Measurements from ENCODE around the gene TAC3.
"Not testable (repeated sequence)": the region's sequence is repeated elsewhere in the genome, so short reads cannot be mapped to it uniquely, and the experiment has no call there.

Gene TAC3

DNA sequence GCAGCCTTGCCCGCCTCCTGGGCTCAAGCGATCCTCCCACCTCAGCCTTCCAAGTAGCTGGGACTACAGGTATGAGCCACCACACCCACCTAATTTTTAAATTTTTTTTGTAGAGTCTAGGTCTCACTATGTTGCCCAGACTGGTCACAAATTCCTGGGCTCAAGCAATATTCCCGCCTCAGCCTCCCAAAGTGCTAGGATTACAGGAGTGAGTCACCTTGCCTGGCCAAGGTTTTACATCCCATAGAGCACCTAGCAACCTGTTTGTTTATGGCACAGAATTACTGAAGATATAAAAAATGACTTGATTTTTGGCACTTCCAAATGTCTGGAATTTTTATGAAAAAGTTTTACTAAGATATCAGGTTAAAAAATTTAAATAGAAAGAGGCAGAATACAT lies 17.1 kb upstream of the TAC3 start:
- TF ChIP-seq, protein P1, sequence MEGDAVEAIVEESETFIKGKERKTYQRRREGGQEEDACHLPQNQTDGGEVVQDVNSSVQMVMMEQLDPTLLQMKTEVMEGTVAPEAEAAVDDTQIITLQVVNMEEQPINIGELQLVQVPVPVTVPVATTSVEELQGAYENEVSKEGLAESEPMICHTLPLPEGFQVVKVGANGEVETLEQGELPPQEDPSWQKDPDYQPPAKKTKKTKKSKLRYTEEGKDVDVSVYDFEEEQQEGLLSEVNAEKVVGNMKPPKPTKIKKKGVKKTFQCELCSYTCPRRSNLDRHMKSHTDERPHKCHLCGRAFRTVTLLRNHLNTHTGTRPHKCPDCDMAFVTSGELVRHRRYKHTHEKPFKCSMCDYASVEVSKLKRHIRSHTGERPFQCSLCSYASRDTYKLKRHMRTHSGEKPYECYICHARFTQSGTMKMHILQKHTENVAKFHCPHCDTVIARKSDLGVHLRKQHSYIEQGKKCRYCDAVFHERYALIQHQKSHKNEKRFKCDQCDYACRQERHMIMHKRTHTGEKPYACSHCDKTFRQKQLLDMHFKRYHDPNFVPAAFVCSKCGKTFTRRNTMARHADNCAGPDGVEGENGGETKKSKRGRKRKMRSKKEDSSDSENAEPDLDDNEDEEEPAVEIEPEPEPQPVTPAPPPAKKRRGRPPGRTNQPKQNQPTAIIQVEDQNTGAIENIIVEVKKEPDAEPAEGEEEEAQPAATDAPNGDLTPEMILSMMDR (IDR thresholded peaks at IDR 0.05; ENCODE audit: low read length, missing control alignments): no peak
- no peak overlapping the region for H3K4me3 ChIP-seq (replicated peaks; ENCODE audit: low read depth, low read length)
- DNase-seq (ENCODE audit: low read depth): no peak

GRCh38 chr12:57031789-57032188 lies 15.5 kb upstream of the TAC3 start:
- no peak overlapping the region for H3K4me3 ChIP-seq (replicated peaks; ENCODE audit: low read depth, low read length)
- TF ChIP-seq, protein P1 (IDR thresholded peaks at IDR 0.05; ENCODE audit: low read length, missing control alignments): no peak
- DNase-seq (ENCODE audit: low read depth): no peak

DNA sequence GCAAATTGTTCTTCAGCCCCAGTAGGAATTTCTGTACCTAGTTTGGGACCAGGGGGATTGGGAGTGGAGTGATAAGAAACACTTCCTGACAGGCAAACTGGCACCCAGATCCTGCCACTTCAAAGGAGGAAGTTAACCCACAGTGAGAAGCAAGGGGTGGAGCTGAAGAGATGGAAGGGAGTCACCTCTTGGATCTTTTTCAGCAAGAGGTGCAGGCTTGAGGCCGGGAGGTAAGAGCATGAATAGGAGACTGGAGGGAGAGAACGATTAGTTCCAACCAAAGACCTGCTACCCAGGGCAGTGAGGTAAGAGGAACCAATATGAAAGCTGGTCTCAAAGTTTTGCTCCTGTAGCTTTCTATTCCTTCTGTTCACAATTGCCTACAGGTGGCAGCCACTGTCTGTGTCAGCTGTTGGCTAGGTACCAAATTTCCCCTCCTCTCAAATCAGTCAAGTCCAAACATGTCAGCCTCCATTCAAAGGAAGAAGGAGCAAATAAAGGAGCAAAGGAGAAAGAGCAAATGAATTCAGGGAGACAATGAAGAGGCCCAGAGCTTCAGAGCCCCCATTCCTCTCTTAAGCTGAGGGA lies 14.9 kb upstream of the TAC3 start:
- H3K4me3 ChIP-seq (replicated peaks; ENCODE audit: low read depth, low read length): no peak overlapping the region
- TF ChIP-seq, protein P1 (IDR thresholded peaks at IDR 0.05; ENCODE audit: low read length, missing control alignments): no peak
- DNase-seq (ENCODE audit: low read depth): no peak

DNA sequence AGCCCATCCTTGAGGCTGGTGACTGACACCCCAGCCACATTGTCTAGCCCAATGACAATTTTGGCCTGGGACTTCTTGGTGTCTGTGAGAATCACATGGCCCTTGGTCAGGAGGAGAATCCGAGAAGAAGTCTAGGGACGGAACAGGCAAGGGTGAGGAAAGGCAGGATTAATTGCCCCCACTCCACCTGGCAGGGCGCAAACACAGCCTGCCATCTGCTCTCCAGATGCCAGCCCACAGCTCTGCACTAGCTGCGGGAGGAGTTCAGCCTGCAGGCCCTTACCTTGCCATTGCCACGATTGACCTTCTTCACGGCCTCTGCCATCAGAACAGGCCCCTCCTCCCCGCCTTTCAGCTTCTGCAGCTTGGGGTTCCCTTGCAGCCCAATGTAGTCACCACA lies 13.1 kb upstream of the TAC3 start:
- H3K4me3 ChIP-seq (replicated peaks; ENCODE audit: low read depth, low read length): no peak overlapping the region
- TF ChIP-seq, protein P1 (IDR thresholded peaks at IDR 0.05; ENCODE audit: low read length, missing control alignments): no peak
- DNase-seq (ENCODE audit: low read depth): no peak

DNA sequence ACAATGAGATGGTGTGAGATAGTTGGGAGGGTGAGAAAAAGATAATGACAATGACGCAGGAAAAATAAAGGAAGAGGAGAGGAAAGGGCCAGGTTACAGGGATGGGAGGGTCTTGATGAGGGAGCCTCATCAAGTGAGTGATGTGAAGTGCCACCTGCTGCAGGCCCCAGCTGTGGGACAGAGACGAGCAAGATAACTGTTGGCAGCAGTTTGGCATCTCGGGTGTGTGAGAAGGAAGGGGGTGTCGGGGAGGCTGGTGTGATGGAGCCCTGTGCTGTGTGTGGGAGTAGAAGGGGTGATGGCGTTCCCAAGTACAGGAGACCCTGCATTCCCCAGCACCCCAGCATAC lies 11.4 kb upstream of the TAC3 start:
- TF ChIP-seq, protein P1 (IDR thresholded peaks at IDR 0.05; ENCODE audit: low read length, missing control alignments): no peak
- no peak overlapping the region for H3K4me3 ChIP-seq (replicated peaks; ENCODE audit: low read depth, low read length)
- DNase-seq (ENCODE audit: low read depth): no peak

- no peak overlapping the region for H3K4me3 ChIP-seq (replicated peaks; ENCODE audit: low read depth, low read length)
- DNase-seq (ENCODE audit: low read depth): no peak
- TF ChIP-seq, protein P1 (IDR thresholded peaks at IDR 0.05; ENCODE audit: low read length, missing control alignments): no peak
These were observed 10.9 kb upstream of the TAC3 start for GRCh38 chr12:57027011-57027804.

DNA sequence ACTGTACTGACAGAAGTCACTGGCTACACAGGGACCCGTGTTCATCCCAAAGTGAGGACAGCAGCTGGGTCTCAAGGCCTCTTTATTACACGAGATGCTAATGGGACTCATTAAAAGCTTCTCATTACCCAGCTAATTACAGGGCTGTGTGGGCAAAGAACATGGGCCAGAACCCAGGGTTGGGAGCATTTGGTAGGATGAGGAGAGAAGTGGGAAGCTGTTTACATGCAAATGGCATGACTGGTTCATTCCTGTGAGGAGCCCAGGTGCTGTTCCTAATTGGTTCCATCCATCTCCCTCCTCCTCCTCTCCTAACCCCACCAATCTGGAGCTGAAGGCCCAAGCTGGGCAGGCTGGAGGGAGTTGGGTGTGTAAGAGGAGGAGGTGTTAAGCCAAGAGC lies 8.9 kb upstream of the TAC3 start:
- TF ChIP-seq, protein P1 (IDR thresholded peaks at IDR 0.05; ENCODE audit: low read length, missing control alignments): no peak
- no peak for DNase-seq (ENCODE audit: low read depth)
- no peak overlapping the region for H3K4me3 ChIP-seq (replicated peaks; ENCODE audit: low read depth, low read length)

- DNase-seq (ENCODE audit: low read depth): not testable (repeated sequence)
These were observed 6.0 kb upstream of the TAC3 start for GRCh38 chr12:57022324-57022723.

More at GRCh38 chr12:57022324-57022723, 6.0 kb upstream of the TAC3 start:
- H3K4me3 ChIP-seq (replicated peaks; ENCODE audit: low read depth, low read length): not testable (repeated sequence)

Measured in fibroblast of pulmonary artery (primary cell).